K562 (cell line): ENCODE measurements around the gene COMMD9. TPM values are rescaled to one million over a fixed set of nuclear protein-coding genes. Genes with fewer than 3 reads are reported as not detected.

Source experiments
- ATAC-seq: fragments of 200-7000 bp; cut with Tn5 transposase; 3 replicates; pipeline ENCODE4 v1.9.1; 2020; ENCODE audit warnings: moderate library complexity
- Bru-seq: library from RNA; stranded (reverse); fragments of 400-500 nt; gene quantifications from one replicate; lab custom pipeline; 2021; lab: Mats Ljungman, UMichigan
- BruChase-seq, 2 experiments: library from RNA; stranded (reverse); fragments of 400-500 nt; gene quantifications; one replicate each; lab custom pipeline; 2021; lab: Mats Ljungman, UMichigan
- BruUV-seq: library from RNA; stranded (reverse); fragments of 400-500 nt; replicated peaks from 2 replicates; lab custom pipeline; 2021; lab: Mats Ljungman, UMichigan
- CTCF ChIA-PET: fragments of 300-600 bp; formaldehyde crosslinking; extraction: SDS; loops from one replicate; lab custom pipeline; 2021; ENCODE audit warnings: low intra/inter-chr PET ratio; lab: Yijun Ruan, JAX
- POLR2A ChIA-PET: fragments of 300-600, 350-650 bp; sonication (Branson Sonifier 250); formaldehyde crosslinking; extraction: SDS; loops from one replicate; lab custom pipeline; 2021; ENCODE audit warnings: antibody characterized with exemption, inconsistent platforms; lab: Yijun Ruan, JAX
- DNase-seq, 4 experiments: peaks; one replicate each; pipeline versions ENCODE4 v3.0.0 to v3.0.0-alpha.2; 2011 to 2018; ENCODE audit warnings: low spot score in 3 of 4, mixed read lengths in 3 of 4; ENCODE audit errors: extremely low read depth in 1 of 4
- FAIRE-seq: peaks from 2 replicates; lab custom pipeline; 2011; peaks lifted over from hg19 to GRCh38; lab: Jason Lieb, UNC
- H2AFZ ChIP-seq: 2 replicates; pipeline ENCODE4 v1.6.0; 2011; ENCODE audit warnings: low read depth, low read length, control low read depth, inconsistent platforms
- H3K27ac ChIP-seq: fragments of 200-600 bp; 3 replicates; pipeline ENCODE4 v1.8.0; 2011; ENCODE audit warnings: low read depth, mild to moderate bottlenecking, control low read depth, inconsistent platforms, low read length, moderate library complexity, mixed read lengths; ENCODE audit errors: extremely low read depth
- H3K27me3 ChIP-seq, 2 experiments: fragments of 300-600 bp in 1 of 2; 2 replicates in 1 of 2; 3 replicates in 1 of 2; pipeline versions ENCODE4 v1.6.0 to v1.8.0; 2011; ENCODE audit warnings: inconsistent platforms in 2 of 2, low read length in 2 of 2, mild to moderate bottlenecking in 1 of 2, mixed read lengths in 1 of 2, moderate library complexity in 1 of 2; ENCODE audit not compliant: control insufficient read depth in 2 of 2, insufficient read depth in 2 of 2
- H3K36me3 ChIP-seq: fragments of 300-600 bp; 3 replicates; pipeline ENCODE4 v1.8.0; 2011; ENCODE audit warnings: mild to moderate bottlenecking, low read length, inconsistent platforms; ENCODE audit not compliant: control insufficient read depth, insufficient read depth
- H3K4me1 ChIP-seq, 2 experiments: fragments of 200-600 bp in 1 of 2; replicated peaks in 1 of 2; 2 replicates in 1 of 2; 3 replicates in 1 of 2; pipeline versions ENCODE4 v1.5.1 to v1.8.0; 2011; ENCODE audit warnings: inconsistent platforms in 2 of 2, low read length in 2 of 2, mild to moderate bottlenecking in 1 of 2, mixed read lengths in 1 of 2, moderate library complexity in 1 of 2; ENCODE audit not compliant: control insufficient read depth in 2 of 2, insufficient read depth in 2 of 2
- H3K4me2 ChIP-seq: 2 replicates; pipeline ENCODE4 v1.6.1; 2011; ENCODE audit warnings: low read length, control low read depth, inconsistent platforms, mixed read lengths; ENCODE audit not compliant: insufficient read depth
- H3K4me3 ChIP-seq: fragments of 200-600 bp; sonication (generic), shearing (Covaris generic); 2 replicates; pipeline ENCODE4 v1.5.1; 2016; ENCODE audit warnings: control low read depth, inconsistent platforms
- H3K79me2 ChIP-seq: fragments of 200-600 bp; 3 replicates; pipeline ENCODE4 v1.8.0; 2011; ENCODE audit warnings: low read length, inconsistent platforms; ENCODE audit not compliant: control insufficient read depth, insufficient read depth
- H3K9ac ChIP-seq, 2 experiments: 2 replicates each; pipeline versions ENCODE4 v1.6.0 to v1.6.1; 2011; ENCODE audit warnings: low read depth in 2 of 2, low read length in 2 of 2, control low read depth in 1 of 2, inconsistent platforms in 1 of 2, mild to moderate bottlenecking in 1 of 2, mixed read lengths in 1 of 2; ENCODE audit not compliant: insufficient read depth in 1 of 2
- H3K9me1 ChIP-seq: one replicate; pipeline ENCODE4 v1.6.0; 2011; ENCODE audit warnings: inconsistent platforms, mild to moderate bottlenecking, low read length, moderate library complexity; ENCODE audit not compliant: control insufficient read depth, insufficient read depth
- H3K9me3 ChIP-seq: replicated peaks from 2 replicates; pipeline ENCODE4 v1.5.1; 2011; ENCODE audit warnings: low read depth, low read length, inconsistent platforms; ENCODE audit not compliant: control insufficient read depth, insufficient read depth
- H4K20me1 ChIP-seq: replicated peaks from 2 replicates; pipeline ENCODE4 v1.6.1; 2011; ENCODE audit warnings: low read length, inconsistent platforms, mixed read lengths; ENCODE audit not compliant: control insufficient read depth, insufficient read depth
- CBX2 ChIP-seq: fragments of 200-600 bp; sonication (generic); IDR thresholded peaks from one replicate; pipeline ENCODE4 v1.6.1; 2012; ENCODE audit warnings: mild to moderate bottlenecking, low read length, inconsistent platforms; ENCODE audit not compliant: insufficient read depth, poor library complexity, severe bottlenecking
- ETV1 ChIP-seq: fragments of 450-650 bp; conservative IDR thresholded peaks from 2 replicates; pipeline ENCODE4 v1.6.1; 2016; ENCODE audit warnings: missing genetic modification characterization, control low read depth, low read depth, missing compliant biosample characterization
- GATA2 ChIP-seq: sonication (generic); formaldehyde crosslinking; IDR thresholded peaks from 2 replicates; pipeline ENCODE4 v1.4.0; 2020; ENCODE audit warnings: mild to moderate bottlenecking, missing genetic modification reagents
- IFI16 ChIP-seq: fragments of 250-450 bp; sonication (Bioruptor Pico); IDR thresholded peaks from 2 replicates; pipeline ENCODE4 v2.1.2; 2022; ENCODE audit warnings: mild to moderate bottlenecking, inconsistent platforms
- ILF3 ChIP-seq: fragments of 450-650 bp; IDR thresholded peaks from 2 replicates; pipeline ENCODE4 v1.6.1; 2018; ENCODE audit warnings: antibody characterized with exemption, mild to moderate bottlenecking, moderate library complexity, borderline replicate concordance
- SMARCB1 ChIP-seq: IDR thresholded peaks from 2 replicates; pipeline ENCODE4 v1.6.1; 2011; ENCODE audit warnings: improper control_type of control experiment, low read depth; ENCODE audit not compliant: insufficient read length
- TEAD4 ChIP-seq, 2 experiments: sonication (generic) in 1 of 2; formaldehyde crosslinking in 1 of 2; IDR thresholded peaks; 2 replicates each; pipeline versions ENCODE4 v1.6.1 to v1.8.0; 2012 to 2022; ENCODE audit warnings: borderline replicate concordance in 1 of 2, inconsistent platforms in 1 of 2, low read length in 1 of 2, mild to moderate bottlenecking in 1 of 2, missing genetic modification reagents in 1 of 2
- ZNF79 ChIP-seq: fragments of 250-450 bp; sonication (Bioruptor Pico); IDR thresholded peaks from 2 replicates; pipeline ENCODE4 v1.4.0; 2020; ENCODE audit warnings: low read depth, mild to moderate bottlenecking, moderate library complexity
- WGBS: fragments of 100-300 bp; shearing (Covaris generic); methylation state at CpG from one replicate; pipeline ENCODE4 v1.1.6; 2016; ENCODE audit warnings: low coverage, mixed read lengths; ENCODE audit not compliant: insufficient coverage; ENCODE audit errors: missing lambda C conversion rate; 5-methylcytosine and 5-hydroxymethylcytosine counted together
- in situ Hi-C: fragments of 300-500 bp; cut with MboI; formaldehyde crosslinking; loops from 4 replicates; pipeline ENCODE4 v1.15.0; 2018; ENCODE audit warnings: inconsistent platforms, mixed read lengths
- intact Hi-C: fragments of 100-400 bp; cut with micrococcal nuclease; formaldehyde crosslinking; loops from 2 replicates; pipeline ENCODE4 v1.14.2; 2022
- long read RNA-seq, 3 experiments: library from polyadenylated mRNA in 2 of 3; library from RNA in 1 of 3; unstranded in 2 of 3; stranded (forward) in 1 of 3; transcript quantifications; one replicate each; pipeline ENCODE4 v2.0.0, GENCODE V29; 2019 to 2022
- polyA minus RNA-seq, 3 experiments: library from RNA; depleted of rRNA, polyadenylated mRNA; stranded (reverse); fragments of >200 nt; gene quantifications; 2 replicates each; pipeline ENCODE4 v1.2.3, GENCODE V29; 2011
- polyA plus RNA-seq, 8 experiments: library from polyadenylated mRNA; depleted of rRNA in 4 of 8; stranded (reverse) in 5 of 8; unstranded in 3 of 8; fragments of >200 nt; fragmentation: Nextera tagmentation in 2 of 8; fragmentation: Illumina TruSeq in 1 of 8; extraction: Ambion mirVana in 2 of 8; extraction: Trizol in 1 of 8; gene quantifications; 2 replicates each; pipeline versions ENCODE4 v1.2.1 to v1.2.3, GENCODE V29; 2011 to 2014; ENCODE audit warnings: inconsistent platforms in 1 of 8, missing spikeins in 1 of 8
- total RNA-seq, 7 experiments: library from RNA; depleted of rRNA in 6 of 7; stranded (reverse); fragments of >200 nt in 6 of 7; fragmentation: Illumina TruSeq in 2 of 7; extraction: Trizol in 2 of 7; gene quantifications; 2 replicates each; pipeline versions ENCODE4 v1.2.1 to v1.2.3, GENCODE V29; 2011 to 2021; ENCODE audit warnings: low replicate concordance in 1 of 7
- TF ChIP-seq, protein P1 (sequence below), 2 experiments: IDR thresholded peaks in 1 of 2; conservative IDR thresholded peaks in 1 of 2; 2 replicates each; pipeline ENCODE4 v1.6.1; 2016; ENCODE audit warnings: low read depth in 2 of 2, mild to moderate bottlenecking in 1 of 2, missing compliant biosample characterization in 1 of 2, missing genetic modification characterization in 1 of 2, moderate library complexity in 1 of 2
- TF ChIP-seq, protein P2 (sequence below): fragments of 450-650 bp; IDR thresholded peaks from 2 replicates; pipeline ENCODE4 v1.6.1; 2014; ENCODE audit warnings: low read depth, mild to moderate bottlenecking, moderate library complexity, borderline replicate concordance

Gene COMMD9
- total RNA-seq (2011; cell fraction: chromatin; rRNA removed; ENCODE audit: low replicate concordance), result 7.3 and 10.3 TPM in 2 replicates
- 7.8 and 7.9 TPM in 2 replicates for total RNA-seq (2011; cell fraction: nucleolus; rRNA removed)
- 10.5 and 13.7 TPM in 2 replicates for total RNA-seq (2011; cell fraction: nucleoplasm; rRNA removed)
- 32.2 and 33.1 TPM in 2 replicates for total RNA-seq (2014; rRNA removed)
- 27.3 and 29.6 TPM in 2 replicates for total RNA-seq (2014; rRNA removed; fragmentation: Illumina TruSeq; extraction: Trizol)
- total RNA-seq (2015; rRNA removed; fragmentation: Illumina TruSeq; extraction: Trizol), result 38.9 and 40.0 TPM in 2 replicates
- 49.5 and 52.3 TPM in 2 replicates for total RNA-seq (2021)
- 41.8 and 46.5 TPM in 2 replicates for polyA plus RNA-seq (2011; rRNA removed)
- 40.7 and 66.0 TPM in 2 replicates for polyA plus RNA-seq (2011; cell fraction: cytosol; rRNA removed)
- polyA plus RNA-seq (2011; cell fraction: nucleus; rRNA removed), result 30.8 and 37.3 TPM in 2 replicates
- polyA plus RNA-seq (2012), result 31.3 and 34.4 TPM in 2 replicates
- polyA plus RNA-seq (2014; fragmentation: Illumina TruSeq; extraction: Trizol), result 40.6 and 58.6 TPM in 2 replicates
- 100 to 1,000 TPM; 115 to 121 TPM for polyA plus RNA-seq (2014; fragmentation: Nextera tagmentation; extraction: Ambion mirVana)
- polyA plus RNA-seq (2014; rRNA removed), result 48.0 and 54.6 TPM in 2 replicates
- 24.1 and 28.4 TPM in 2 replicates for polyA minus RNA-seq (2011; rRNA and poly(A)+ RNA removed)
- 15.6 and 19.9 TPM in 2 replicates for polyA minus RNA-seq (2011; cell fraction: cytosol; rRNA and poly(A)+ RNA removed)
- 4.7 and 6.4 TPM in 2 replicates for polyA minus RNA-seq (2011; cell fraction: nucleus; rRNA and poly(A)+ RNA removed)
- Bru-seq, nascent RNA, result percentile 64 among the genes with signal in this experiment
- BruChase-seq, experiment 1, labeled RNA remaining after a 2-hour chase, result percentile 65 among the genes with signal in this experiment
- BruChase-seq, experiment 2, labeled RNA remaining after a 6-hour chase, result percentile 59 among the genes with signal in this experiment
- long read RNA-seq, experiment 1, transcript COMMD9-206 (5 exons, 881 nt), result minor isoform, 6 of 116 reads
- long read RNA-seq, experiment 1, transcript COMMD9-201 (6 exons, 2,954 nt), result major isoform, 75 of 116 reads
- long read RNA-seq, experiment 1, partial matches to known transcripts, result 2 of 116 reads
- long read RNA-seq, experiment 1, other reads (novel, unspliced or antisense), result 29 of 116 reads
- long read RNA-seq, experiment 2, transcript COMMD9-201 (6 exons, 2,954 nt), result major isoform, 18 of 40 reads
- long read RNA-seq, experiment 2, partial matches to known transcripts, result 1 of 40 reads
- long read RNA-seq, experiment 2, other reads (novel, unspliced or antisense), result 20 of 40 reads
- long read RNA-seq, experiment 3, transcript COMMD9-201 (6 exons, 2,954 nt), result major isoform, 29 of 35 reads
- long read RNA-seq, experiment 3, partial matches to known transcripts, result 0 of 35 reads
- long read RNA-seq, experiment 3, other reads (novel, unspliced or antisense), result 4 of 35 reads

GRCh38 chr11:36289226-36289852 is at the start of gene COMMD9:
TSS of gene COMMD9 (minus strand) at chr11:36289424. CDS start at chr11:36289412, 12 bp downstream.
- Histone ChIP-seq H3K9ac (peak within 1 kb of the TSS; percentile 69 to 88), H2AFZ (peak within 1 kb of the TSS; percentile 99), H3K4me1 (peaks cover 0 to 2% of the 10 kb centered on the region in 2 experiments; a peak in 1 of 5 replicates), H3K36me3 (no peaks in the 10 kb centered on the region), H3K27me3 (no peaks in the 10 kb centered on the region), H4K20me1 (no peaks in the 10 kb centered on the region), H3K4me3 (peak within 1 kb of the TSS; percentile 63), H3K9me1 (no peaks in the 10 kb centered on the region), H3K79me2 (no peaks in the 10 kb centered on the region; the same call in 2 of the 3 replicates), H3K4me2 (peak within 1 kb of the TSS; percentile 91), H3K9me3 (no peaks in the 10 kb centered on the region), H3K27ac (peak within 1 kb of the TSS; percentile 29; the same call in 2 of the 3 replicates)
- intact Hi-C loops, result no loop called here
- peak; percentile 100 for ATAC-seq
- POLR2A ChIA-PET, result interaction anchor here (0.7 to 0.9 kb wide), 3 partner anchors 19 to 277 kb away, joined by 3 read pairs; no protein-coding TSS in a partner anchor
- FAIRE-seq, result peak; percentile 95
- CTCF ChIA-PET, result no interaction called here
- in situ Hi-C loops, result no loop called here
- no TSS peak for BruUV-seq
- DNase-seq, result peak; percentile 92 to 96 (median 95)
- 1% methylated on average over 29 of the region's 31 CpGs for WGBS
- TF ChIP-seq GATA2 (CRISPR knock-in tag), result no peak
- TF ChIP-seq ILF3, result no peak
- TF ChIP-seq IFI16 (CRISPR knock-in tag), result no peak
- no peak for TF ChIP-seq CBX2
- 0 out of 2 replicates have a peak, but pooled peaks have one; percentile 24 for TF ChIP-seq ZNF79 (CRISPR knock-in tag)
- TF ChIP-seq SMARCB1, result no peak
- no peak for TF ChIP-seq TEAD4 (IDR thresholded peaks at IDR 0.05; ENCODE audit: low read length)
- TF ChIP-seq TEAD4 (CRISPR knock-in tag; IDR thresholded peaks at IDR 0.05; ENCODE audit: borderline replicate concordance), result no peak
- TF ChIP-seq, protein P1, sequence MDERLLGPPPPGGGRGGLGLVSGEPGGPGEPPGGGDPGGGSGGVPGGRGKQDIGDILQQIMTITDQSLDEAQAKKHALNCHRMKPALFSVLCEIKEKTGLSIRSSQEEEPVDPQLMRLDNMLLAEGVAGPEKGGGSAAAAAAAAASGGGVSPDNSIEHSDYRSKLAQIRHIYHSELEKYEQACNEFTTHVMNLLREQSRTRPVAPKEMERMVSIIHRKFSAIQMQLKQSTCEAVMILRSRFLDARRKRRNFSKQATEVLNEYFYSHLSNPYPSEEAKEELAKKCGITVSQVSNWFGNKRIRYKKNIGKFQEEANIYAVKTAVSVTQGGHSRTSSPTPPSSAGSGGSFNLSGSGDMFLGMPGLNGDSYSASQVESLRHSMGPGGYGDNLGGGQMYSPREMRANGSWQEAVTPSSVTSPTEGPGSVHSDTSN (CRISPR knock-in tag; IDR thresholded peaks at IDR 0.05; ENCODE audit: low read depth), result no peak
- TF ChIP-seq, protein P1 (tag; conservative IDR thresholded peaks at IDR 0.05; ENCODE audit: low read depth), result no peak
- TF ChIP-seq, protein P2, sequence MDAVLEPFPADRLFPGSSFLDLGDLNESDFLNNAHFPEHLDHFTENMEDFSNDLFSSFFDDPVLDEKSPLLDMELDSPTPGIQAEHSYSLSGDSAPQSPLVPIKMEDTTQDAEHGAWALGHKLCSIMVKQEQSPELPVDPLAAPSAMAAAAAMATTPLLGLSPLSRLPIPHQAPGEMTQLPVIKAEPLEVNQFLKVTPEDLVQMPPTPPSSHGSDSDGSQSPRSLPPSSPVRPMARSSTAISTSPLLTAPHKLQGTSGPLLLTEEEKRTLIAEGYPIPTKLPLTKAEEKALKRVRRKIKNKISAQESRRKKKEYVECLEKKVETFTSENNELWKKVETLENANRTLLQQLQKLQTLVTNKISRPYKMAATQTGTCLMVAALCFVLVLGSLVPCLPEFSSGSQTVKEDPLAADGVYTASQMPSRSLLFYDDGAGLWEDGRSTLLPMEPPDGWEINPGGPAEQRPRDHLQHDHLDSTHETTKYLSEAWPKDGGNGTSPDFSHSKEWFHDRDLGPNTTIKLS, result peak; percentile 79
- no peak for TF ChIP-seq ETV1 (tag)
